HCT116 (cell line): Measurements from ENCODE around the gene GPHN. TPM values are rescaled to one million over a fixed set of nuclear protein-coding genes. Genes with fewer than 3 reads are reported as not detected.
"Not testable (repeated sequence)": the region's sequence is repeated elsewhere in the genome, so short reads cannot be mapped to it uniquely, and the experiment has no call there.

Experiments used
- ATAC-seq: fragments of 200-7000 bp; cut with Tn5 transposase; 2 replicates; pipeline ENCODE4 v1.9.1; 2020; ENCODE audit warnings: mild to moderate bottlenecking, moderate library complexity
- BruUV-seq: library from RNA; stranded (reverse); fragments of 400-500 nt; replicated peaks from 2 replicates; lab custom pipeline; 2021; lab: Mats Ljungman, UMichigan
- CTCF ChIA-PET: fragments of 300-600 bp; sonication (Branson Sonifier 250); formaldehyde crosslinking; loops from one replicate; lab custom pipeline; 2021; ENCODE audit warnings: antibody characterized with exemption; lab: Charles Lee
- POLR2A ChIA-PET: fragments of 300-600, 350-600 bp; sonication (Branson Sonifier 250); formaldehyde crosslinking; loops from one replicate; lab custom pipeline; 2021; ENCODE audit warnings: antibody characterized with exemption; lab: Charles Lee
- RAD21 ChIA-PET, 2 experiments: fragments of 300-600 bp; sonication (Branson Sonifier 250); formaldehyde crosslinking; loops; one replicate each; lab custom pipeline; 2023; ENCODE audit warnings: low total read pairs in 2 of 2; ENCODE audit not compliant: uncharacterized antibody in 2 of 2, unreplicated experiment in 2 of 2, low non-redundant PET in 1 of 2; lab: Charles Lee
- DNase-seq: peaks from one replicate; pipeline ENCODE4 v3.0.0-alpha.2; 2010; ENCODE audit warnings: low read depth, low spot score
- H2AFZ ChIP-seq: fragments of 200-600 bp; shearing (Covaris generic), sonication (generic); 2 replicates; pipeline ENCODE4 v1.6.1; 2017; ENCODE audit warnings: low read depth, mixed run types, mixed read lengths, antibody characterized with exemption, low read length; ENCODE audit not compliant: poor library complexity, severe bottlenecking
- H3K27ac ChIP-seq: 2 replicates; pipeline ENCODE4 v1.5.1; 2012; ENCODE audit warnings: low read depth, low read length
- H3K27me3 ChIP-seq: fragments of 200-600 bp; sonication (generic); 2 replicates; pipeline ENCODE4 v1.6.1; 2016; ENCODE audit warnings: mixed run types, low read length, mixed read lengths; ENCODE audit not compliant: insufficient read depth
- H3K36me3 ChIP-seq, 2 experiments: fragments of 200-500 bp in 1 of 2; fragments of 200-600 bp in 1 of 2; sonication (Bioruptor generic) in 1 of 2; sonication (generic) in 1 of 2; 2 replicates each; pipeline versions ENCODE4 v1.5.1 to v1.6.1; 2014 to 2016; ENCODE audit warnings: low read length in 2 of 2, inconsistent platforms in 1 of 2, mixed read lengths in 1 of 2, mixed run types in 1 of 2; ENCODE audit not compliant: insufficient read depth in 2 of 2, control insufficient read depth in 1 of 2
- H3K4me1 ChIP-seq, 2 experiments: fragments of 200-600 bp in 1 of 2; sonication (generic) in 1 of 2; 2 replicates each; pipeline versions ENCODE4 v1.5.1 to v1.6.1; 2012 to 2017; ENCODE audit warnings: low read length in 2 of 2, inconsistent platforms in 1 of 2, mild to moderate bottlenecking in 1 of 2, mixed read lengths in 1 of 2, mixed run types in 1 of 2, moderate library complexity in 1 of 2; ENCODE audit not compliant: insufficient read depth in 2 of 2, control insufficient read depth in 1 of 2
- H3K4me2 ChIP-seq: fragments of 200-600 bp; sonication (generic); 2 replicates; pipeline ENCODE4 v1.6.1; 2017; ENCODE audit warnings: mixed run types, low read length, mixed read lengths
- H3K4me3 ChIP-seq, 2 experiments: fragments of 200-600 bp in 1 of 2; sonication (generic) in 1 of 2; replicated peaks in 1 of 2; 2 replicates each; pipeline ENCODE4 v1.5.1; 2011 to 2016; ENCODE audit warnings: low read length in 2 of 2, control low read depth in 1 of 2, low read depth in 1 of 2, mild to moderate bottlenecking in 1 of 2, mixed read lengths in 1 of 2, mixed run types in 1 of 2
- H3K79me2 ChIP-seq: fragments of 200-600 bp; sonication (generic); 2 replicates; pipeline ENCODE4 v1.6.1; 2017; ENCODE audit warnings: mild to moderate bottlenecking, mixed run types, low read length, moderate library complexity, mixed read lengths; ENCODE audit not compliant: insufficient read depth
- H3K9ac ChIP-seq: fragments of 200-600 bp; sonication (generic); 2 replicates; pipeline ENCODE4 v1.6.1; 2016; ENCODE audit warnings: low read length, mixed read lengths
- H3K9me2 ChIP-seq: fragments of 200-600 bp; sonication (generic), shearing (Covaris generic); 2 replicates; pipeline ENCODE4 v1.6.1; 2017; ENCODE audit warnings: mixed run types, mild to moderate bottlenecking, moderate library complexity; ENCODE audit not compliant: insufficient read depth
- H3K9me3 ChIP-seq, 2 experiments: fragments of 200-500 bp in 1 of 2; fragments of 200-600 bp in 1 of 2; sonication (Bioruptor generic) in 1 of 2; sonication (generic) in 1 of 2; 2 replicates each; pipeline ENCODE4 v1.6.1; 2014 to 2017; ENCODE audit warnings: low read length in 2 of 2, mixed read lengths in 2 of 2, inconsistent platforms in 1 of 2, low read depth in 1 of 2, mild to moderate bottlenecking in 1 of 2, mixed run types in 1 of 2, moderate library complexity in 1 of 2; ENCODE audit not compliant: control insufficient read depth in 1 of 2, insufficient read depth in 1 of 2
- H4K20me1 ChIP-seq: fragments of 200-600 bp; sonication (generic), shearing (Covaris generic); 2 replicates; pipeline ENCODE4 v1.6.1; 2017; ENCODE audit warnings: mixed run types, mild to moderate bottlenecking, moderate library complexity; ENCODE audit not compliant: insufficient read depth
- EGR1 ChIP-seq: IDR thresholded peaks from 2 replicates; pipeline ENCODE4 v1.6.1; 2012; ENCODE audit warnings: low read depth
- EZH2 ChIP-seq: fragments of 200-600 bp; sonication (generic); IDR thresholded peaks from 2 replicates; pipeline ENCODE4 v1.6.1; 2017; ENCODE audit warnings: antibody characterized with exemption, mixed run types
- FOSL1 ChIP-seq: IDR thresholded peaks from 2 replicates; pipeline ENCODE4 v1.6.1; 2012; ENCODE audit warnings: low read depth
- POLR2A ChIP-seq: IDR thresholded peaks from 2 replicates; pipeline ENCODE4 v1.7.0; 2011; ENCODE audit warnings: borderline replicate concordance; ENCODE audit not compliant: insufficient read depth, insufficient read length; ENCODE audit errors: extremely low read depth
- RAD21 ChIP-seq: IDR thresholded peaks from 2 replicates; pipeline ENCODE4 v1.6.1; 2012; ENCODE audit warnings: low read depth, mild to moderate bottlenecking
- ZNF274 ChIP-seq: fragments of 200-500 bp; sonication (Bioruptor generic); IDR thresholded peaks from 2 replicates; pipeline ENCODE4 v1.6.1; 2014; ENCODE audit warnings: mild to moderate bottlenecking, low read depth, low read length, inconsistent platforms
- intact Hi-C: fragments of 100-400 bp; cut with micrococcal nuclease; formaldehyde crosslinking; loops from 2 replicates; pipeline ENCODE4 v1.10.0; 2022
- total RNA-seq: library from RNA; stranded (reverse); gene quantifications from one replicate; pipeline ENCODE4 v1.2.1, GENCODE V29; 2021; ENCODE audit not compliant: unreplicated experiment
- TF ChIP-seq, protein P1 (sequence below): IDR thresholded peaks from 2 replicates; pipeline ENCODE4 v1.6.1; 2012; ENCODE audit warnings: low read depth
- TF ChIP-seq, protein P2 (sequence below): IDR thresholded peaks from 2 replicates; pipeline ENCODE4 v1.6.1; 2011; ENCODE audit warnings: mild to moderate bottlenecking, low read length, moderate library complexity; ENCODE audit not compliant: insufficient replicate concordance; ENCODE audit errors: extremely low read depth

GPHN gene
- total RNA-seq, 1 experiment from 2014 or later: 43.8 TPM

DNA sequence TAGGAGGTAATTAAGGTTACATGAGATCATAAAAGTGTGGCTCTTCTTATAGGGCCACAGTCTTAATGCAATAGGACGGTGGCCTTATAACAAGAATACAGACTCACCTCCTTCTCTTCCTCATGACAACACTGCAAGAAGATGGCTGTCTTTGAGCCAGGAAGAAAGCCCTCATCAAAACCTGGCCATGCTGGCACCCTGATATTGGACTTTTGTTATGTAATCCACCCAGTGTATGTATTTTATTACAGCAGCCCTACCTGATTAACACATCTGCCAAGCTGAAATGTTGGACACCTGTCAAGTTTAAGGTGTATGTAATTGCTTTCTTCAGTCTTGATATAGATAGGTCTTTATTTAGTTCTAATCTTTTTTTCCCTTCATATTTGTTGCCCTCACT, 217.0 kb downstream of the GPHN start:
- no peaks in the 10 kb centered on the region for H3K79me2 ChIP-seq
- H3K9ac ChIP-seq: no peak overlapping the region
- no peak for DNase-seq
- no peak for ATAC-seq
- BruUV-seq: no TSS peak
- TF ChIP-seq FOSL1 (no peak), EZH2 (no peak), ZNF274 (no peak), POLR2A (no peak), EGR1 (no peak), RAD21 (no peak)
- TF ChIP-seq, protein P1, sequence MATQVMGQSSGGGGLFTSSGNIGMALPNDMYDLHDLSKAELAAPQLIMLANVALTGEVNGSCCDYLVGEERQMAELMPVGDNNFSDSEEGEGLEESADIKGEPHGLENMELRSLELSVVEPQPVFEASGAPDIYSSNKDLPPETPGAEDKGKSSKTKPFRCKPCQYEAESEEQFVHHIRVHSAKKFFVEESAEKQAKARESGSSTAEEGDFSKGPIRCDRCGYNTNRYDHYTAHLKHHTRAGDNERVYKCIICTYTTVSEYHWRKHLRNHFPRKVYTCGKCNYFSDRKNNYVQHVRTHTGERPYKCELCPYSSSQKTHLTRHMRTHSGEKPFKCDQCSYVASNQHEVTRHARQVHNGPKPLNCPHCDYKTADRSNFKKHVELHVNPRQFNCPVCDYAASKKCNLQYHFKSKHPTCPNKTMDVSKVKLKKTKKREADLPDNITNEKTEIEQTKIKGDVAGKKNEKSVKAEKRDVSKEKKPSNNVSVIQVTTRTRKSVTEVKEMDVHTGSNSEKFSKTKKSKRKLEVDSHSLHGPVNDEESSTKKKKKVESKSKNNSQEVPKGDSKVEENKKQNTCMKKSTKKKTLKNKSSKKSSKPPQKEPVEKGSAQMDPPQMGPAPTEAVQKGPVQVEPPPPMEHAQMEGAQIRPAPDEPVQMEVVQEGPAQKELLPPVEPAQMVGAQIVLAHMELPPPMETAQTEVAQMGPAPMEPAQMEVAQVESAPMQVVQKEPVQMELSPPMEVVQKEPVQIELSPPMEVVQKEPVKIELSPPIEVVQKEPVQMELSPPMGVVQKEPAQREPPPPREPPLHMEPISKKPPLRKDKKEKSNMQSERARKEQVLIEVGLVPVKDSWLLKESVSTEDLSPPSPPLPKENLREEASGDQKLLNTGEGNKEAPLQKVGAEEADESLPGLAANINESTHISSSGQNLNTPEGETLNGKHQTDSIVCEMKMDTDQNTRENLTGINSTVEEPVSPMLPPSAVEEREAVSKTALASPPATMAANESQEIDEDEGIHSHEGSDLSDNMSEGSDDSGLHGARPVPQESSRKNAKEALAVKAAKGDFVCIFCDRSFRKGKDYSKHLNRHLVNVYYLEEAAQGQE: no peak
- TF ChIP-seq, protein P2, sequence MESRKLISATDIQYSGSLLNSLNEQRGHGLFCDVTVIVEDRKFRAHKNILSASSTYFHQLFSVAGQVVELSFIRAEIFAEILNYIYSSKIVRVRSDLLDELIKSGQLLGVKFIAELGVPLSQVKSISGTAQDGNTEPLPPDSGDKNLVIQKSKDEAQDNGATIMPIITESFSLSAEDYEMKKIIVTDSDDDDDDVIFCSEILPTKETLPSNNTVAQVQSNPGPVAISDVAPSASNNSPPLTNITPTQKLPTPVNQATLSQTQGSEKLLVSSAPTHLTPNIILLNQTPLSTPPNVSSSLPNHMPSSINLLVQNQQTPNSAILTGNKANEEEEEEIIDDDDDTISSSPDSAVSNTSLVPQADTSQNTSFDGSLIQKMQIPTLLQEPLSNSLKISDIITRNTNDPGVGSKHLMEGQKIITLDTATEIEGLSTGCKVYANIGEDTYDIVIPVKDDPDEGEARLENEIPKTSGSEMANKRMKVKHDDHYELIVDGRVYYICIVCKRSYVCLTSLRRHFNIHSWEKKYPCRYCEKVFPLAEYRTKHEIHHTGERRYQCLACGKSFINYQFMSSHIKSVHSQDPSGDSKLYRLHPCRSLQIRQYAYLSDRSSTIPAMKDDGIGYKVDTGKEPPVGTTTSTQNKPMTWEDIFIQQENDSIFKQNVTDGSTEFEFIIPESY: no peak
- CTCF ChIA-PET: no interaction called here
- RAD21 ChIA-PET: no interaction called here
- POLR2A ChIA-PET: no interaction called here
- no peak overlapping the region for H3K4me3 ChIP-seq
- H3K4me1 ChIP-seq: no peaks in the 10 kb centered on the region
- H3K36me3 ChIP-seq: no peaks in the 10 kb centered on the region
- 0 out of 4 replicates have a peak, but pooled peaks cover 0 to 5% of the 10 kb centered on the region in 2 experiments for H3K9me3 ChIP-seq
- H2AFZ ChIP-seq: no peak overlapping the region
- H3K27me3 ChIP-seq: no peaks in the 10 kb centered on the region
- intact Hi-C loops: no loop called here
- H3K27ac ChIP-seq: no peak overlapping the region
- H3K9me2 ChIP-seq: no peaks in the 10 kb centered on the region
- H4K20me1 ChIP-seq: no peaks in the 10 kb centered on the region
- no peak overlapping the region for H3K4me2 ChIP-seq

DNA sequence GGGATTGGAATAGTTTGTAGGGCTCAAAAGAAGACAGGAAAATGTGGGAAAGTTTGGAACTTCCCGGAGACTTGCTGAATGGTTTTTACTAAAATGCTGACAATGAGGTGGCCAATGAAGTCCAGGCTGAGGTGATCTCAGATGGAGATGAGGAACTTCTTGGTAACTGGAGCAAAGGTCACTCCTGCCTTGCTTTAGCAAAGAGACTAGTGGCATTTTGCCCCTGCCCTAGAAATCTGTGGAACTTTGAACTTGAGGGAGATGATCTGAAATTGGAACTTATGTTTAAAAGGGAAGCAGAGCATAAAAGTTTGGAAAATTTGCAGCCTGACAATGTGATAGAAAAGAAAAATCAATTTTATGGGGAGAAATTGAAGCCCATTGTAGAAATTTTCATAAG, 223.4 kb downstream of the GPHN start:
- H3K9me2 ChIP-seq, BruUV-seq, H3K36me3 ChIP-seq, H3K9ac ChIP-seq, POLR2A ChIA-PET, H3K27me3 ChIP-seq, H2AFZ ChIP-seq, H3K4me3 ChIP-seq, H3K9me3 ChIP-seq, H3K4me2 ChIP-seq, RAD21 ChIA-PET, H3K79me2 ChIP-seq, intact Hi-C loops, ATAC-seq, DNase-seq, H3K27ac ChIP-seq, H3K4me1 ChIP-seq, H4K20me1 ChIP-seq, CTCF ChIA-PET: not testable (repeated sequence)
